M059J (cell line): ENCODE results near the gene TCF19. TPM values are rescaled to one million over a fixed set of nuclear protein-coding genes. Genes with fewer than 3 reads are reported as not detected.
A peak's percentile ranks its signal among the peaks of the same experiment; 100 is the strongest.

Source experiments
- DNase-seq: peaks from one replicate; pipeline ENCODE4 v3.0.0-alpha.2; 2012; ENCODE audit warnings: low read depth
- total RNA-seq: library from RNA; depleted of rRNA; stranded (reverse); fragments of >200 nt; shearing (Covaris generic); gene quantifications from 2 replicates; pipeline ENCODE4 v1.2.3, GENCODE V29; 2014; rRNA removed

The TCF19 gene
- total RNA-seq = 84.1 and 130 TPM in 2 replicates

GRCh38 chr6:31158140-31158862 lies at the start of gene TCF19:
TCF19 (plus strand) TSS chr6:31158589; CDS start chr6:31159470, 881 bp downstream.
- DNase-seq = peak; percentile 100

GRCh38 chr6:31110825-31111582 lies 47.4 kb upstream of the TCF19 start:
- DNase-seq = no peak

GRCh38 chr6:31111712-31112111 lies 46.7 kb upstream of the TCF19 start:
- no peak for DNase-seq

GRCh38 chr6:31112478-31112877 lies 45.9 kb upstream of the TCF19 start, which contains the start of gene C6orf15:
C6orf15 (minus strand) TSS chr6:31112575; CDS start chr6:31112555, 20 bp downstream.
- DNase-seq = no peak

GRCh38 chr6:31113861-31114540 lies 44.4 kb upstream of the TCF19 start:
- DNase-seq = peak; percentile 44

- peak; percentile 98 for DNase-seq
Measured at GRCh38 chr6:31114541-31114878, 43.9 kb upstream of the TCF19 start, which contains the start of gene PSORS1C1. PSORS1C1 (plus strand) TSS chr6:31114800; CDS start chr6:31129633, 14,833 bp downstream.

GRCh38 chr6:31114970-31115849 lies 43.2 kb upstream of the TCF19 start:
- peak; percentile 92 for DNase-seq

GRCh38 chr6:31115941-31116560 lies 42.3 kb upstream of the TCF19 start:
- DNase-seq = no peak

GRCh38 chr6:31116661-31117385 lies 41.6 kb upstream of the TCF19 start:
- no peak for DNase-seq

- DNase-seq = no peak
Measured at GRCh38 chr6:31118178-31118577, 40.2 kb upstream of the TCF19 start.

- DNase-seq = no peak
Measured at GRCh38 chr6:31120151-31120915, 38.1 kb upstream of the TCF19 start, which contains the start of gene CDSN. CDSN (minus strand) TSS chr6:31120446; CDS start chr6:31120419, 27 bp downstream.

- no peak for DNase-seq
Measured at GRCh38 chr6:31121131-31121790, 37.1 kb upstream of the TCF19 start.

GRCh38 chr6:31122791-31123706 lies 35.3 kb upstream of the TCF19 start:
- peak; percentile 93 for DNase-seq

- DNase-seq = peak; percentile 83
Measured at GRCh38 chr6:31125162-31125561, 33.2 kb upstream of the TCF19 start.

- peak; percentile 71 for DNase-seq
Measured at GRCh38 chr6:31125586-31126363, 32.6 kb upstream of the TCF19 start.

GRCh38 chr6:31126396-31127175 lies 31.8 kb upstream of the TCF19 start:
- DNase-seq = no peak
